Transverse colon (tissue), 4 donors: ENCODE measurements around the gene OCA2. TPM values are rescaled to one million over a fixed set of nuclear protein-coding genes. Genes with fewer than 3 reads are reported as not detected.

ENCODE experiments used
- DNase-seq: peaks from one replicate; pipeline ENCODE4 v3.0.0-alpha.2; 2019
- H3K27ac ChIP-seq, 4 donors: fragments of 200-600 bp; sonication (generic); 2 replicates each; pipeline ENCODE4 v1.5.1; 2016 to 2018; ENCODE audit warnings: inconsistent platforms in 4 of 4
- H3K27me3 ChIP-seq: fragments of 200-600 bp; sonication (generic); 2 replicates; pipeline ENCODE4 v1.5.1; 2017; ENCODE audit warnings: inconsistent platforms
- H3K36me3 ChIP-seq, 4 donors: fragments of 200-600 bp; sonication (generic); 2 replicates each; pipeline ENCODE4 v1.5.1; 2017 to 2019; ENCODE audit warnings: inconsistent platforms in 4 of 4
- H3K4me1 ChIP-seq, 4 donors: fragments of 200-600 bp; sonication (generic); 2 replicates each; pipeline ENCODE4 v1.5.1; 2017 to 2020; ENCODE audit warnings: inconsistent platforms in 4 of 4
- H3K4me3 ChIP-seq, 4 donors: fragments of 200-600 bp; sonication (generic); 1 replicate in 1 of 4; 2 replicates in 3 of 4; pipeline versions ENCODE4 v1.5.1 to v1.6.1; 2017 to 2019; ENCODE audit warnings: inconsistent platforms in 4 of 4
- H3K9me3 ChIP-seq, 2 donors: fragments of 200-600 bp; sonication (generic); 2 replicates each; pipeline ENCODE4 v1.5.1; 2017 to 2019; ENCODE audit warnings: inconsistent platforms in 2 of 2
- EP300 ChIP-seq: sonication (generic); formaldehyde crosslinking; IDR thresholded peaks from one replicate; pipeline ENCODE4 v1.6.1; 2017; ENCODE audit warnings: antibody characterized with exemption, low read depth
- POLR2A ChIP-seq: fragments of 450-650 bp; IDR thresholded peaks from one replicate; pipeline ENCODE4 v1.6.1; 2016; ENCODE audit warnings: antibody characterized with exemption, mild to moderate bottlenecking, moderate library complexity
- POLR2AphosphoS5 ChIP-seq, 3 donors: sonication (generic); formaldehyde crosslinking; IDR thresholded peaks; one replicate each; pipeline ENCODE4 v1.6.1; 2016; ENCODE audit warnings: antibody characterized with exemption in 3 of 3
- WGBS, 2 donors: methylation state at CpG; one replicate each; pipeline ENCODE4 v1.1.5; 2018; ENCODE audit warnings: low coverage in 1 of 2; 5-methylcytosine and 5-hydroxymethylcytosine counted together
- in situ Hi-C, 4 donors: fragments of 200-750 bp; cut with MboI; loops; one replicate each; pipeline versions ENCODE4 v1.15.0 to v1.15.1; 2017; ENCODE audit warnings: low sequenced_read_pairs in 3 of 4, low pct_ligation_motif_present in 1 of 4, low pct_unique_long_range_greater_than_20kb in 1 of 4
- intact Hi-C: fragments of 100-400 bp; cut with DNase I; formaldehyde crosslinking; loops from one replicate; pipeline ENCODE4 v1.15.1; 2023; ENCODE audit warnings: low total_unique reads
- total RNA-seq, 4 donors: library from RNA; depleted of rRNA; stranded (reverse); fragments of >200 nt; gene quantifications; one replicate each; pipeline ENCODE4 v1.1.0, GENCODE V29; 2016
- TF ChIP-seq, protein P1 (sequence below), 5 experiments: fragments of 200-600 bp in 3 of 5; fragments of 450-650 bp in 2 of 5; sonication (generic) in 3 of 5; IDR thresholded peaks; 1 replicate in 2 of 5; 2 replicates in 3 of 5; pipeline ENCODE4 v1.5.1; 2016 to 2017; ENCODE audit warnings: antibody characterized with exemption in 5 of 5, inconsistent platforms in 3 of 5, mild to moderate bottlenecking in 2 of 5, moderate library complexity in 1 of 5

Gene OCA2
- total RNA-seq, 4 donors from 2014 or later = 1.4 to 1.9 TPM; not detected in 2

DNA sequence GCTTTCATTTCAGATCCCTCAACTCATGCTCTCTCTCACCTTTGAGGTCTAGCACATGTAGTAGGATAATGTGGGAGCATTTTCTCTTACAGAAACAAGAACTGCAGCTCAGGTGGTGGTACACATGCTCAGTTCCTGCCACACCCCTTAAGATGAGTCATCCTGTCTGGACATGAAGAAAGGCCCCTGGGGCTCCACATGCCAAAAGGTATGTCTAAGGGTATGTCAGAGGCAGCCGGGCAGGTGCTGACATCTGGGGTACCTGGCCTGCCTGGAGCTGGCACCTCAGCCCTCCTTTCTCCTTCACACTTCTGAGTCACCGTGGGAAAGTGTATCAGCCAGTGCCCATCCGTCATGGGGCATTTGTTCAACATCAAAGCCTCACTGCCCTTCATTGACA, 209.9 kb downstream of the OCA2 start:
- in situ Hi-C loops (loop anchor here in 1 of 4 donors (25.0 kb wide), 1 partner anchor 102 kb away; no protein-coding TSS in a partner anchor), intact Hi-C loops (loop anchor here (2.0 kb wide), 1 partner anchor 36 kb away; no protein-coding TSS in a partner anchor)
- DNase-seq = no peak
- peaks cover 7 to 17% of the 10 kb centered on the region in 2 donors for H3K9me3 ChIP-seq
- no peak overlapping the region for H3K4me3 ChIP-seq
- no peaks in the 10 kb centered on the region for H3K4me1 ChIP-seq
- H3K27ac ChIP-seq = no peak overlapping the region
- TF ChIP-seq POLR2A = no peak
- no peak for TF ChIP-seq POLR2AphosphoS5 (IDR thresholded peaks at IDR 0.05)
- TF ChIP-seq, protein P1, sequence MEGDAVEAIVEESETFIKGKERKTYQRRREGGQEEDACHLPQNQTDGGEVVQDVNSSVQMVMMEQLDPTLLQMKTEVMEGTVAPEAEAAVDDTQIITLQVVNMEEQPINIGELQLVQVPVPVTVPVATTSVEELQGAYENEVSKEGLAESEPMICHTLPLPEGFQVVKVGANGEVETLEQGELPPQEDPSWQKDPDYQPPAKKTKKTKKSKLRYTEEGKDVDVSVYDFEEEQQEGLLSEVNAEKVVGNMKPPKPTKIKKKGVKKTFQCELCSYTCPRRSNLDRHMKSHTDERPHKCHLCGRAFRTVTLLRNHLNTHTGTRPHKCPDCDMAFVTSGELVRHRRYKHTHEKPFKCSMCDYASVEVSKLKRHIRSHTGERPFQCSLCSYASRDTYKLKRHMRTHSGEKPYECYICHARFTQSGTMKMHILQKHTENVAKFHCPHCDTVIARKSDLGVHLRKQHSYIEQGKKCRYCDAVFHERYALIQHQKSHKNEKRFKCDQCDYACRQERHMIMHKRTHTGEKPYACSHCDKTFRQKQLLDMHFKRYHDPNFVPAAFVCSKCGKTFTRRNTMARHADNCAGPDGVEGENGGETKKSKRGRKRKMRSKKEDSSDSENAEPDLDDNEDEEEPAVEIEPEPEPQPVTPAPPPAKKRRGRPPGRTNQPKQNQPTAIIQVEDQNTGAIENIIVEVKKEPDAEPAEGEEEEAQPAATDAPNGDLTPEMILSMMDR (IDR thresholded peaks at IDR 0.05) = no peak
- TF ChIP-seq EP300 = no peak
- H3K27me3 ChIP-seq = no peaks in the 10 kb centered on the region
- H3K36me3 ChIP-seq = no peaks in the 10 kb centered on the region
- 97% methylated on average over 3 of the region's 3 CpGs; no CpG with 5 or more reads in 1 of the 2 donors for WGBS, 2 donors

DNA sequence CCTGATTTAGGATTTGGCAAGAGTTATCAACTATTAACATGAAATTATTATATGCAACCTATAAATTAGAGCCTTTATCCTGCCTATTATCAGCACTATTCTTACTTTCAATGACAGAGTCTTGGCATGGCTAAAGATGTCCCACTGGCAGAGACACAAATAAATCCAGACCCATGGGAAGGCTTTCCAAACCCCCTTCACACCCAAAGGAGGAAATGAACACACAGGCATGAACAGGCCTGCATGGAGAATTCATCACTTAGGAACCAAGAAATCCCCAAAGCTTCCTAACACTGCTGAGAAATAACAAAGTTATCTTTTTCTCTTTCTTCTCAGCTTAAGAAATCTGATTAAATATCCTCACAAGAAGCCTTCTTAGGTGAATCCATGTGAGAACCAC, 213.9 kb downstream of the OCA2 start:
- H3K36me3 ChIP-seq = no peaks in the 10 kb centered on the region
- H3K27ac ChIP-seq = no peak overlapping the region
- DNase-seq = no peak
- H3K9me3 ChIP-seq = peaks cover 10 to 11% of the 10 kb centered on the region in 2 donors
- intact Hi-C loops (no loop called here), in situ Hi-C loops (loop anchor here in 1 of 4 donors (25.0 kb wide), 1 partner anchor 98 kb away; no protein-coding TSS in a partner anchor)
- H3K4me1 ChIP-seq = no peaks in the 10 kb centered on the region
- no peaks in the 10 kb centered on the region for H3K27me3 ChIP-seq
- no peak overlapping the region for H3K4me3 ChIP-seq
- TF ChIP-seq EP300 = no peak
- TF ChIP-seq POLR2AphosphoS5 (IDR thresholded peaks at IDR 0.05) = no peak
- TF ChIP-seq POLR2A = no peak

DNA sequence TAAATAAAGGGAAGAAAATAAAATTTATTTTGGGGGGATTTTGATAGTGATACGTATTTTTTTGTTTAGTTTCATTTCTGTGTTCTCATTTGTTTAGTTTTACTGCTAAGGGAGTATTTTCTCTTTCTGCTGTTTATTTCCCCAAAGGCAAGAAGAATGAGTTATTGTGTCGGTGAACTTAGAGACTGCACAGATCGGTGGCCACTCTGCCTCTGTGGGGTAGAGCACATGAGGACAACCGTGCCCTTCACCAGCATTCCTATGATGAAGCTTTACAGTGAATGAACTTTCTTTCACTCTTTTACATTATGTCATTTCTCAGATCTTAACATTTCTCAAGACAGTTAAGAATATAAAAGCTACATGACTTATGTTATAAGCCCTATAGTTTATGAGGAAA, 214.4 kb downstream of the OCA2 start:
- WGBS, 2 donors = 34 to 60% methylated on average over 4 of the region's 4 CpGs
- in situ Hi-C loops = loop anchor here in 1 of 4 donors (25.0 kb wide), 1 partner anchor 97 kb away; no protein-coding TSS in a partner anchor

DNA sequence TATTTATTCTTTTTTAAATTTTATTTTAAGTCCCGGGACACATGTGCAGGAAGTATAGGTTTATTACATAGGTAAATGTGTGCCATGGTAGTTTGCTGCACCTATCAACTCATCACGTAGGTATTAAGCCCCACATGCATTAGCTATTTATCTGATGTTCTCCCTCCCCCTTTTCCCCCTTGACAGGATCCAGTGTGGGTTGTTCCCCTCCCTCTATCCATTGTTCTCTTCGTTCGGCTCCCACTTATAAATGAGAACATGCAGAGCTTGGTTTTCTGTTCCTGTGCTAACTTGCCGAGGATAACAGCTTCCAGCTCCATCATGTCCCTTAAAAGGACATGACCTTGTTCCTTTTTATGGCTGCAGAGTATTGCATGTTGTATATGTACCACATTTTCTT, 220.3 kb downstream of the OCA2 start:
- H3K4me1 ChIP-seq = no peaks in the 10 kb centered on the region
- no peak for DNase-seq
- in situ Hi-C loops (loop anchor here in 1 of 4 donors (25.0 kb wide), 1 partner anchor 92 kb away; no protein-coding TSS in a partner anchor), intact Hi-C loops (no loop called here)
- no peaks in the 10 kb centered on the region for H3K36me3 ChIP-seq
- TF ChIP-seq EP300 (no peak), POLR2A (no peak)
- TF ChIP-seq, protein P1 (IDR thresholded peaks at IDR 0.05) = no peak
- H3K9me3 ChIP-seq = peaks cover 7 to 9% of the 10 kb centered on the region in 2 donors
- no peaks in the 10 kb centered on the region for H3K27me3 ChIP-seq
- 58 to 80% methylated on average over 5 of the region's 5 CpGs for WGBS, 2 donors
- no peak overlapping the region for H3K27ac ChIP-seq
- H3K4me3 ChIP-seq = no peak overlapping the region

More for the DNA sequence above, 214.4 kb downstream of the OCA2 start:
- H3K27ac ChIP-seq = no peak overlapping the region
- no peaks in the 10 kb centered on the region for H3K27me3 ChIP-seq
- peaks cover 7 to 9% of the 10 kb centered on the region in 2 donors for H3K9me3 ChIP-seq
- no peak for DNase-seq
- H3K4me1 ChIP-seq = no peaks in the 10 kb centered on the region
- H3K4me3 ChIP-seq = no peak overlapping the region
- H3K36me3 ChIP-seq = no peaks in the 10 kb centered on the region
- TF ChIP-seq POLR2AphosphoS5 (IDR thresholded peaks at IDR 0.05) = no peak
- intact Hi-C loops = no loop called here

DNA sequence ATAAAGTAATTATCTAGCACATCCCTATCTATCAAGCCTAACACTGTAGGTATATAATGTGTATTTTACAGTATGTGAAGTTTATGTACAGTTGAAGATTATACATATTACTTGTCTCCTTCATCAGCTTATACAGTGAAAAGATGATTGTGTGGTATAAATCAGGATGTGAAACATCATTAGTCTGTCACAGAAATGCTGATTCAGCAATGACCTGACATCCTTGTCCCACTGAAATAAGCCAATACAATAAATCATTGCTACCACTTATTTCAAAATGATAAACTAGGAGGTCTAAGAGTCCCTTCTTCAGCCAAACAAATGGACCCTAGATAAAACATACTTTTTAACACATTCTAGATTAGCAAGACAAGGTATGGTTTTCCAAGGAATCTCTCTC, 225.3 kb downstream of the OCA2 start:
- Histone ChIP-seq H3K4me3 (no peak overlapping the region), H3K36me3 (no peaks in the 10 kb centered on the region), H3K27me3 (no peaks in the 10 kb centered on the region), H3K9me3 (no peaks in the 10 kb centered on the region), H3K27ac (no peak overlapping the region), H3K4me1 (no peaks in the 10 kb centered on the region)
- intact Hi-C loops = no loop called here
- TF ChIP-seq, protein P1 (IDR thresholded peaks at IDR 0.05) = no peak
- TF ChIP-seq POLR2AphosphoS5 (IDR thresholded peaks at IDR 0.05) (no peak), EP300 (no peak), POLR2A (no peak)
- DNase-seq = no peak
- in situ Hi-C loops = no loop called here
